Measurements from ENCODE around the gene FAM171A2. TPM values are rescaled to one million over a fixed set of nuclear protein-coding genes. Genes with fewer than 3 reads are reported as not detected.
"Not testable (repeated sequence)": the region's sequence is repeated elsewhere in the genome, so short reads cannot be mapped to it uniquely, and the experiment has no call there.

FAM171A2 gene
- total RNA-seq, 1 experiment from 2014 or later: 3.4 TPM

DNA sequence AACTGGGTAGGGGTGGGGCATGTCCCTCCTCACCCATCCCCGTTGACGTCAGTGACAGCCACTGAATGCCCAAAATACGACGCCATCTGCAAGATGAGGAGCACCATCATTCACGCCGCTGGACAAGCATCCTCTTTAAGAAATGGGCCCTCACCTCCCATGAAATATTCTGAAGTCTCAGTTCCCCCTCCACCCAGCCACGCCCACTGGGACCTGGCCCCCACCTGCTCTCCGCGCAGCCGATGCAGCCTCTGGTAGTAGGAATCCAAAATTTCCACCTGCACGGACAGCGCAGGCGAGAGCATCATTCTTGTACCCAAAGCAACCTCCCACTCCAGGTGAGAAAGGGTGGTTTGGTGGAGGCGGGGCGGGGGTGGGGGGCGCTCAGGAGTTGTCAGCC, 20.2 kb upstream of the FAM171A2 start:
- no peak for DNase-seq (ENCODE audit: low spot score)

DNA sequence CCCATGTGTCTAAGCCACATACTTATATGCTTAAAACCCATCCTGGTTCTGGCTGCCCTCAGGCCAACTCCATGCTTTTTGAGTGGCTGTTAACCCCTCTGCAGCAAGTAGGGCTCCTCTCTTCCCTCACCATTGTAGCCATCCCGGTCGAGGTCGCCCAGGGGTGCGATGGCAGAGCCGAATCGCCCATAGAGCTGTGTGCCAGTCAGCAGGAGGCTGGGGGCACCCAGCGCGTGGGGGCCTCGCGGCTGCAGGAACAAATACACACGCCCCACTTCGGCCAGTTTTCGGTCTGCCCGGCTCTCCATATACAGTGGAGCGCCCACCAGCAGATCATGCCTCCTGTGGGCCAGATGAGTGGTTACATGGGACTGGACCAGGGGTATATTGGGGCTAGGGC, 19.7 kb upstream of the FAM171A2 start:
- no peak for DNase-seq (ENCODE audit: low spot score)

DNA sequence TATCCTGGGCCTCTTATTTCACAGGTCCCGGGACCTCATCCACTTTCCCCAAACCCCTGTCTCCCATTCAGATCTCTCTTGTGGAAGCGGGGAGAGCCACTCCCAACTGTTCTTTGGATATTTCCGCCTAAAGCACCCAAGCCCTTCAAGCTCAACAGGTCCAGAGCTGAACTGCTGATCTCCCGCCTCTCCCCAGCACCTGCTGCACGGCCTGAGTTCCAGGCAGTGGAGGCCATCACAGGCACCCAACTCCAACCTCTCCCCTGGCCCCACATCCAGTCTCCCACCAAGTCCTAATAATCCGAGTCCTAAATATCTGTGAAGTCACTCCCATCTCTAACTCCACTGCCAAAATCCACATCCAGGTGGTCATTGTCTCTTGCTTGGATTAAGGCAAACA, 19.3 kb upstream of the FAM171A2 start:
- DNase-seq (ENCODE audit: low spot score): no peak

DNA sequence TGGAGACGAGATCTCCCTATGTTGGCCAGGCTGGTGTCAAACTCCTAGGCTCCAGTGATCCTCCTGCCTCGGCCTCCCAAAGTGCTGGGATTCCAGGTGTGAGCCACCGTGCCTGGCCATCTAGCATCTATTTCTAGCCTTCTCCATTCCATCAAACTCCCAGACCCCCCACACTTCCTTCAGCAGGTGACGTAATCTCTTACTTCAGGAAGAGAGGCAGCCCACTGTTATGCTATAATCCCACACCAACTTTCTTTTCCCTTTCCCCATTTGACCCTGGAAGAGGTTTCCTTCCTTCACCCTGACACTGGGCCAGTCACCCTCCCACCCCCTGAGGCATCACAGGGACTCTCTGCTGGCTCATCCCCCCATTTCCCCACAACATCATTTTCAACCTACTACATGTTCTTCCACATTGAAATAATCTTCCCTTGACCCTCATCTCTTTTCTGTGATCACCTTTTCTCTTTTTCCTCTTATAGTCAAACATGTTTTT, 18.2 kb upstream of the FAM171A2 start:
- DNase-seq (ENCODE audit: low spot score): no peak

GRCh38 chr17:44380767-44381166, 17.1 kb upstream of the FAM171A2 start:
- DNase-seq (ENCODE audit: low spot score): no peak

DNA sequence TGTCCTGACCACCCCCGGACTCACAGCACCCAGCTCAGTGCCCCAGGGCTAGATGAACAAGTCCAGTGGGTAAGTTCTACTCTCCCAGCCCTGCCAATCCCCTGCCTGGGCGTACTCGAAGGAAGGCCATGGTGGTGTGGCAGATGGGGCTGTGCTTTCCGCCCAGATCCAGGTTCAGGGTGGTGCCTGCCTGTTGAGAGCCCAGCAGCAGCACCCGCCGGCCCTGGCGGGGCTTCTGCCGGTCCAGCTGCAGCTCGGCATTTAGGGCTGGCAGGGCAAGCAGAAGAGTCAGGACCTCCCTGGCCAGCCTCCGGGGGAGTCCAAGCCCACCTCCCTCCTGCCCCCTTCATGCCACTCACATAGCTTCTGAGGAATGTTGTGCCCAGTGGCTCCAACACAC, 16.2 kb upstream of the FAM171A2 start:
- DNase-seq (ENCODE audit: low spot score): no peak

DNA sequence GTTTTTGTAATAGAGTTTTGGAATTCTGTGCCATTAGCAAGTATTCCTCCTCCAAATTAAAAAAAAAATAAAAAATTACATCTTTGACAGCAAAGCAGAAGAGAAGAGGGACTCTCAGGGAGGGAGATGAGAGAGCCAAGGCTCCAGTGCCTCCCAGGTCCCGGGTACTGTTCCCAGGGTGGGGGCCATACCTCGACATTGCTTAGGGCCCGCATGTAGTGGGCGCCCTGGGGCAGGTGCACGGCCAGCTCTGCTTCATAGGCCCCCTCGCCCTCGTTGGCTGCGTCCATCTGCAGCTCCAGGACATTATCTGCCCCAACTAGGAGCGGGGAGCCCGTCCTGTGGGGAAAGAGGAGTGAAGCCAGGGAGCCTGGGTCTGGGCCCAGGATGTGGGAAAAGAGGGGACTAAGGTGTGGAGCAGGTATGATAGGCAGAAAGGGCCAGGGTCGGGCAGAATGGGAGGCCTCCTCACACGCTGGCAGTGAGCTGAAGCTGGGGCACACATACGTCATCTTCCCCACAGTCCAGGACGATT, 14.6 kb upstream of the FAM171A2 start:
- DNase-seq (ENCODE audit: low spot score): no peak

DNA sequence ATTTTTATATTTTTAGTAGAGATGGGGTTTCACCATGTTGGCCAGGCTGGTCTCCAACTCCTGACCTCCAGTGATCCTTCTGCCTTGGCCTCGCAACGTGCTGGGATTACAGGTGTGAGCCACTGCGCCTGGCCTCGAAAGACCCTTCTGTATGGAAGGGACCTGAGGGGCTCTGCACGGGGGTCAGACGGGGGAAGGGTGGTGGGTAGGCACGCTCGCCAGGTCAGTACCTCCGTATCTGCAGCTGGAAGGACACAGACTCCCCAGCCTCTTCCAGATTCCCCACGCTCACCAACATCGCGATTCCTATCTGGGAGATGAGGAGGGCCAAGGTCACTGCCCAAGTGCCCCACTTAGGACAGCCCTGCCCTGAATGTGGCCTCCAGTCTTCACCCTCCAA, 13.1 kb upstream of the FAM171A2 start:
- no peak for DNase-seq (ENCODE audit: low spot score)

- DNase-seq (ENCODE audit: low spot score): no peak
Observed at GRCh38 chr17:44376124-44376523, 12.5 kb upstream of the FAM171A2 start.

- no peak for DNase-seq (ENCODE audit: low spot score)
Observed at GRCh38 chr17:44375196-44376017, 11.8 kb upstream of the FAM171A2 start.

GRCh38 chr17:44374306-44375195, 10.9 kb upstream of the FAM171A2 start:
- DNase-seq (ENCODE audit: low spot score): no peak

DNA sequence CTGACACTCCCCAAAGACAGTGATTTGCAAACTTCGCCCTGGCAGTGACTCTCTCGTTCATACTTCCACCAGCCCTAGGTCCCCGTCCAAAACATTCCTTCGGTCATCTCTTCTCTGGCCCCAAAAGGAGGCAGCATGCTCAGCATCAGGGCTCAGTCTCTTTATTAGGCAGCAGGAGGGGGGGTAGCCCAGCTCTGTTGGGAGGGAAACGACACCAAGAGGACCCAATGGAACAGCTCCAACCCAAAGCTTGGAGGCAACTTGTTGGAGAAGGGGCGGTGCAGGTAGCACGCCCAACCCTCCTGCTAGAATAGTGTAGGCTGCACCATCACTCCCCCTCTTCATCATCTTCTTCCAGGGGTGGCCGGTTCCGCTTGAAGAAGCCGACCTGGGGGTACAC, 8.4 kb upstream of the FAM171A2 start:
- DNase-seq (ENCODE audit: low spot score): no peak

GRCh38 chr17:44369414-44370023, 5.9 kb upstream of the FAM171A2 start:
- DNase-seq (ENCODE audit: low spot score): not testable (repeated sequence)

DNA sequence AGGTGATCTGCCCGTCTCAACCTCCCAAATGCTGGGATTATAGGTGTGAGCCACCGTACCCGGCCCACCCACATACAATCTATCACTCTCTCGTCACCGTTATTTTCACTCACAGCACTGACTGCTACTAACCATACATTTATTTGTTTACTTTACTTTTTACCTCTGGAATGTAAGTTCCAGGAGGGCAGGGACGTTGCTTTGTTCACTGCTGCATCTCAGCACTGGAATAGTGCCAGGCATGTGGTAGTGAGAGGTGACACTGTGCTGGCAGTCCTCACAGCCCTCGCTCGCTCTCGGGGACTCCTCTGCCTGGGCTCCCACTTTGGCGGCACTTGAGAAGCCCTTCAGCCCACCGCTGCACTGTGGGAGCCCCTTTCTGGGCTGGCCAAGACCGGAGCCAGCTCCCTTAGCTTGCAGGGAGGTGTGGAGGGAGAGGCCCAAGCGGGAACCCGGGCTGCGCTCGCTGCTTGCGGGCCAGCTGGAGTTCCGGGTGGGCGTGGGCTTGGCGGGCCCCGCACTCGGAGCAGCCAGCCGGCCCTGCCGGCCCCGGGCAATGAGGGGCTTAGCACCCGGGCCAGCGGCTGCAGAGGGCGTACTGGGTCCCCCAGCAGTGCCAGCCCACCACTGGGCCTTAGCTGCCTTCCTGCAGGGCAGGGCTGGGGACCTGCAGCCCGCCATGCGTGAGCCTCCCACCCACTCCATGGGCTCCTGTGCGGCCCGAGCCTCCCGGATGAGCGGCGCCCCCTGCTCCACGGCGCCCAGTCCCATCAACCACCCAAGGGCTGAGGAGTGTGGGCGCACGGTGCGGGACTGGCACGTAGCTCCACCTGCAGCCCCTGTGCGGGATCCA, 5.0 kb upstream of the FAM171A2 start:
- DNase-seq (ENCODE audit: low spot score): not testable (repeated sequence)

DNA sequence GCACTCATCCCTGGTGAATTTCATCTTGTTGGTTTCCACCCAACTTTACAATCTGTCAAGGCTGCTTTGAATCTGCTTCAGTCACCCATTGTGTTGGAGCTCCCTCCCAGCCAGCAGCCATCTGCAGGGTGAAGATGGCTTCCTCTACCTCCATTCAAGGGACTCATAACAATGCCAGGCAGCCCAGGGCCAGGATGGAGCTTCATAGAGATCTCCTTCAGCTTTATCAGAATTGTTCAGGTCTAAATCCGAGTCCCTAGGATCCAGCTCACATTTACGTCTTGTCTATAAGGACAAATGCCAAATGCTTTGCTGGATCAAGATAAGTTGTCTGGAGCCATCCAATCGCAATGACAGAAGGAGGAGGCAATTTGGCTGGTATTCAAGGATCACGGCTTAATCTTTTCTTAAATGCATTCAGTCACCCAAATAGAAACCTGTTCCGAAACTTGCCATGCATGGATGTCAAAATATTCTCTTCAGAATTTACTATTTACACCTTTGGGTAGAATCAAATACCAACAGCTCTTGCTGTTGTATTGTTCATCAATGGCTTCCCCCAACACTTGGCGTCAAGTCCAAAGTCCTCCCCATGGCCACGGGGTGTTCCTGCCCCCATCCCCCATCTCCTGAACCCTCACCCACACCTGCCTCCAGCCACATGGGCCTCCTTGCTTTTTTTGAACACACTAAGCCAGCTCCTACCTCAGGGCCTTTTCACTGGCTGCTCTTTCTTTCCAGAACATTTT, 3.8 kb upstream of the FAM171A2 start:
- DNase-seq (ENCODE audit: low spot score): no peak

- not testable (repeated sequence) for DNase-seq (ENCODE audit: low spot score)
Observed at GRCh38 chr17:44365051-44365450, 1.4 kb upstream of the FAM171A2 start.

GRCh38 chr17:44362949-44363612, 572 bp downstream of the FAM171A2 start:
- DNase-seq (ENCODE audit: low spot score): no peak

- DNase-seq (ENCODE audit: low spot score): no peak
Observed at GRCh38 chr17:44362459-44362948, 1.1 kb downstream of the FAM171A2 start.

All from H4 (cell line).